Ramos (cell line): ENCODE measurements around the gene MPPED1.

Experiments
- in situ Hi-C: fragments of 300-500 bp; cut with MboI; formaldehyde crosslinking; loops from one replicate; pipeline ENCODE4 v1.14.3; 2022; ENCODE audit warnings: low sequenced_read_pairs; ENCODE audit not compliant: unreplicated experiment

Gene MPPED1

DNA sequence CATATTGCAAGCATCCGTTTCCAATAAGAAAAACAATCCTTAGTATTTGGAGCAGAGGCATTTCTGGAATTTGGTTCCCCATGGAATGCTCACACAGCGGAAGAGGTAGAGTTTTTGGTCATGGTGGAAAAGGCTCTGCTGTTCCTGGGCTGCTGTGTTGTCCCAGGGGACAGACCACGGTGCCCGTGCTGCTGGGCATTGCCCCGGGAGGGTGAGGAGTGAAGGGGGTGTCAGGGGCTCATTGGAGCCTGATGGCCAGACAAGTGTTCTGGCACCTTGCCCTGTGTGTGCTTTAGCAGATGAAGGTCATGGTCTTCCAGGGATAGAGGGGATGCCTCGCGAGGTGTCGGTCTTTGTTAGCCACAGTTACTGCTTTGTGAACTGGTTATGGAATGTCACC lies 61.2 kb downstream of the MPPED1 start:
- in situ Hi-C loops = no loop called here

DNA sequence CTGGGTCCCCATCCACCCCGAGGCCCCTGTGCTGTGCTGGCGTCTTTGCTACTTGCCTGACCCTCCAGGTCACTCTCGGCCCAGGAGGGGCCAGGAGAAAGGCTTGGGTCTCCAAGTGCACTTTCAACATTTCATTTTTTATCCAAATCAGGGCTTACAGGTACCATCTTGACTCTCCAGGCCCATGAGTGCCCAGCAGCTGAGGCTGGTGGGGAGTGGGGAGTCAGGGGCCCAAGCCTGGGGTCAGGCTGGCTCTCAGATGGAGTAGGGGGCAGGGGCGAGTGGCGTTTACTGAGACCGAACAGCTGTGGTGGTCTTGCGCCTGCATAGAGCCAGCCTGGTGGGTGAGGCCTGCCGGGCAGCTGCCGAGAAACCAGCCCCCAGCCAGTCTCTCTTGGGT lies 61.6 kb downstream of the MPPED1 start:
- in situ Hi-C loops = no loop called here

DNA sequence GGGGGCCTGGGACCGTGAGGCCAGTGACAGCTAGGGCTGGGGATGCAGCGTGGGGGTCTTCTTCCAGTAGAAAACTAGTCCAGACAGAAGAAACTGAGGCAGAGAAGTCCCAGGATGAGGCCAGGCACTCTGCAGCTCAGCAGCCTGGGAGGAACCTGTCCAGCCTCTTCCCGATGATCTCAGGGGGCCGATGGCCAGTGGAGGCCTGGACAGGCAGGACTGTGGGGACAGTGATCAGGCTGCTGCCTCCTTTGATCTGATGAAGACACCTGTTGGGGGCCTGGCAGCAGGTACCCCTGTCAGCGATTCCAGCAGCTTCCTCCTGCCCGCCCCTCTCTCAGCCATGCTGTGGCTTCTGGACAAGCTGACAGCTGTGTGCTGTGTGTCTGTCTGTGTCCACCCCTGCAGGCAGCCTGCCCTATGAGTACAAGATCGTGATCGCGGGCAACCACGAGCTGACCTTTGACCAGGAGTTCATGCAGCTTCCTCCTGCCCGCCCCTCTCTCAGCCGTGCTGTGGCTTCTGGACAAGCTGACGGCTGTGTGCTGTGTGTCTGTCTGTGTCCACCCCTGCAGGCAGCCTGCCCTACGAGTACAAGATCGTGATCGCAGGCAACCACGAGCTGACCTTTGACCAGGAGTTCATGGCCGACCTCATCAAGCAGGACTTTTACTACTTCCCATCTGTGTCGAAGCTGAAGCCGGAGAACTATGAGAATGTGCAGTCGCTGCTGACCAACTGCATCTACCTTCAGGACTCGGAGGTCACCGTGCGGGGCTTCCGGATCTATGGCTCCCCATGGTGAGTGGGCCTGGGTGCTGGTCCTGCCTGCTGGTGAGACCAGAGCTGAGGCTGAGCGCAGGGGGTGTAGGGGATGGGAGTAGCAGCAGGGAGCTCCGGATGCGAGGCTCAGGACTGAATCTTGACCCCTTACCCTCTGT lies 62.6 kb downstream of the MPPED1 start:
- in situ Hi-C loops = no loop called here

DNA sequence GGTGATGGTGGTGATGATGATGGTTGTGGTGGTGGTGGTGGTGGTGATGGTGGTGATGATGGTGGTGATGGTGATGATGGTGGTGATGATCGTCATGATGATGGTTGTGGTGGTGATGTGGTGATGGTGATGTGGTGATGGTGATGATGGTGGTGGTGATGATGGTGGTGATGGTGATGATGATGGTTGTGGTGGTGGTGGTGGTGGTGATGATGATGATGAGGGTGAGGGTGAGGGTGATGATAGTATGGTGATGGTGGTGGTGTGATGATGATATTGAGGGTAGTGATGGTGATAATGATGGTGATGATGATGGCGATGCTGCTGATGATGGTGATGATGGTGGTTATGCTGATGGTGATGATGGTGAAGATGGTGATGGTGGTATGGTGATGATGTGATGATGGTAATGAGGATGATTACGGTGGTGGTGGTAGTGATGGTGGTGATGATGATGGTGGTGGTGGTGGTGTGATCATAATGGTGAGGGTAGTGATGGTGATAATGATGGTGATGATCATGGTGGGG lies 63.8 kb downstream of the MPPED1 start:
- in situ Hi-C loops = no loop called here

DNA sequence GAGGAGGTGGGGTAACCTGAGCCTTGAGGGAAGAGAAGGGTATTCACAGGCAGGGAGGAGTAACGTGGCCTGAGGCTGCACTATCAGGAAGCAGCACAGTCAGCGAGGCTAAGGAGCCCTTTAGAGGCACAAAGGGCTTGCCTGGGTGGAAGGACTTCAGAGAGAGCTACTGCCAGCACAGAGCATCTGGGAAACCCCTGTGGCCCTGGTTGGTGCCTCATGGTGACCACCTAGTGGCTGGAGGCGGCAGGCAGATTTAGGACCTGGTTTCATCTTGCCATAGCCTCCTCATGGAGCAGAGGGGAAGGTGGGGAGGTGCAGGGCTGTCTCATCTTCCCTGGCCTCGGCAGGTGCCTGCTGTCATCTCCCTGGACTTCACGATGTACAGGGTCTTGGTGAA lies 64.5 kb downstream of the MPPED1 start:
- in situ Hi-C loops = no loop called here

DNA sequence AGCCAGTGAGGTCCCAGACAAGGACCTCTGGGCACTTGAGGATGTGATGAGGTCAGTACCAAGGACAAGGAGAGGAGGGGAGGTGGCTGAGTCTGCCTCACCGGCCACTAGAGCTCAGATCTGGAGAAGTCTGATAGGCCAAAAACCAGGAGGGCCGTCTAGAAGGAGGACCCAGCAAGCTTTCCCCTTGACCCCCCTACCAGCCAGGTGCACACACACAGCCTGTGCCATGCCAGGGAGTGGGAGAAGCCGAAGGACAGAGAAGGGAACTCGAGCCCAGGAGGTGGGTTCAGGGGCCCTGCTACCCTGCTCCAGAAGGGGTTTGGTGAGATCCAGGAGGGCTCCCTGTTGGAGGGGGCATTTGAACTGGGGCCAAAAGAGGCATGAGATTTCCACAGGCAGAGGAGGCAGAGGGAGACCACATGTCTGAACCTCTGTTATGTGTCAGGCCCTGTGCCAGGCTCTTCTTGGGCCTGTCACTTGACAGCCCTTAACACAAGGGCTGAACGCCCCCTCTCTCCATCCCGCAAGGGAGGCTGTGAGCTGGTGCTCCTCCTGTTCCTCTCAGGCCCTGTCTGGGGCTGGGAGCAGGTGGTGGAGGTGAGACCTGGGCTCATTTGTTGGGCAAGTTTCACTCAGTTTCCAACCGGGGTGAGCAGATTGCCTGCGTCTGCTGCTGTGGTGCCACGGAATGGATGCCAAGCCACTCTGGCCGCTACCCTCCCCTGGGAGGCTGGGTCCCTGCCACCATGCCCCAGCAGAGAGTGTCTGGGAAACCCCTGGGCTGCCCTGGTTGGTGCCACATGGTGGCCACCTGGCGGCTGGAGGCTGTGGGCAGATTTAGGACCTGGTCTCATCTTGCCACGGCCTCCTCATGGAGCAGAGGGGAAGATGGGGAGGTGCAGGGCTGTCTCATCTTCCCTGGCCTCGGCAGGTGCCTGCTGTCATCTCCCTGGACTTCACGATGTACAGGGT lies 65.2 kb downstream of the MPPED1 start:
- in situ Hi-C loops = no loop called here

DNA sequence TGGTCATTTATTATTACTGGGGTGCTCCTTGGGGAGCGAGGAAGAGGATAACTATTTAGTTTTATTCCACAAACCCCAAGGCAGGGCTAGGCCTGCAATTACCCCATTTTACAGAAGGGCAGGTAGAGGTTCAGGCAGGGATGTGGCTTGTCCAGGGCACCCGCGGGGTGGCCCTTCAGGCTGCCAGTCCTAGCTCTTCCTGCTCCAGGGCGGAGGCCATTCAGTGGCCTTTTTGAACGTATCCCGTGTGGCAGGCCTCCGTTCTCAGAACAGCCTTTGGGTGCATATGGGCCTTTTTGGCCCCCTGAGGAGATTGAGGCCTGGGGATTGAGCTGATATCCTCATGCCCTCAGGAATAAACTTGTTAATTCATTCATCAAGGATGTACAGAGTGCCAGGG lies 66.2 kb downstream of the MPPED1 start:
- in situ Hi-C loops = no loop called here

DNA sequence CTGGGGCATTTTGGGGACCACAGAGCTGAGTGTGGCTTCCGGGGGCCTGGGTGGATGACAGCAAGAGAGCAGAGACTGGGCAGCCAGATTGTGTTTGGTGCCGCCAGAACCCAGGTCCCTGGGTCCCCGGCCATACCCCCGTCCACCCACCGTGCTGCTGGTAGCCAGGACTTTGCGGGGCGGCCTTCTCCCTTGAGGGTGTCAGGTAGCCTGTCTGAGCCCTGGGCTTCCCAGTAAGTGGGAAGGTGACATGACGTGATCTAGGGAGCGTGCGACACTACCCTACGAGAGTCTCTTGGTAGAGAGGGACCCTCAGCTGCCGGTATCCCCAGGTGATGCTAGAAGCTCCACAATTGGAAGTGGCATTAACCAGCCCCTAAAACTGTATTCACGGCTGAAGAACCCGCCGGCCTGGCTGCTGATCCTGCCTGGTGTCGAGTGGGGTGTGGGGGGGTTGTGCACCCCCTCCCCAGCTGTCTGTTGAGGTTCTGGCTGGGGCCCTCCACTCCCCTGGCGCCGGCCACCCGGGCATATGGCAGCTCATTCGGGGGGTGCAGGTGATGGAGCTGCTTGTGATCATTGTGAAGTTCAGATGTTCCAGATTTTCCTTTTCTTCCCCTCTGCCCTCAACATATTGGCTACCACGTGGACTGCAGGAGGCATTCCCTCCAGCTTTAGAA lies 66.9 kb downstream of the MPPED1 start:
- in situ Hi-C loops = no loop called here

DNA sequence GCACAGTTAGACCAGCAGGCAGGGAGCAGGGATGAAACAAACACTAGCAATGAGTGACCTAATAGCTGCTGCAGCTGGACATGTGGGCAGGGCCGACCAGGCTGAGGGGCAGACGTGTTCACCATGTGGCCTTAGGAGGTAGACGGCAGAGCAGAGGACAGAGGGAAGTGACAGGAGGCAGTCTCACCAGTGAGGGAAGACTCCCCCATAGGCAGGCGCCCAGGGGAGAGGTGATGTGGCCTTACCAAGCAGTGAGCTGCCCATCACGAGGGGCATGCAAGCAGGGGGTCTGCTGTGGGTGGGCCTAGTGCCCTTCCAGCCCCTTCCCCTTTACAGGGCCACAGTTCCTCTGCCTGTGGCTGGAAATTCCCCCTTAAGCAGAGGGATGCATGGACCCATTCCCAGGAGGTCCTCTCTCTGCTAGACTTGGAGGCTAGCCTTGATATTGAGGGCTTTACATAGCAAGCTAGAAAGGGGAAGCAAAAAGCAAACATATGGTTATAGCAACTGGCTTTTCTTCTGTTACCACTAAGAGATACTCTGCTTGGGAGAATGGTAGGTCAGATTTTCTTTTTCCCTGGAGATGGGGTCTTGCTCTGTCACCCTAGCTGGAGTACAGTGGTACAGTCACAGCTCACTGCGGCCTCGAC lies 67.6 kb downstream of the MPPED1 start:
- in situ Hi-C loops = no loop called here

DNA sequence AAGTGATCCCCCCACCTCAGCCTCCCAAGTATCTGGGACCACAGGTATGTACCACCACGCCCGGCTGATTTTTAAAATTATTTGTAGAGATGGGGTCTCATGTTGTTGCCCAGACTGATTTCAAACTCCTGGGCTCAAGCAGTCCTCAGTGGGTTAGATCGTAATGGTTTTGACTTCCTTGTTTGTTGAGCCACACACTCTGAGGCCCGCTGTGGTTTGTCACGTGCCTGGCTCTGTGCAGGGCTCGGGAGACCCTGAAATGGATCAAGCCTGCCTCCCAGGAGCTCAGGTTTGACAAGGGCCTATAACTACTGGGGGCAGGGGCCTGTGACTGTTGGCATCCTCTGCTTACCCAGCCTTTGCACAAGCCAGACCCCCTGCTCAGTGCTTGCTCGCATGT lies 68.1 kb downstream of the MPPED1 start:
- in situ Hi-C loops = no loop called here

DNA sequence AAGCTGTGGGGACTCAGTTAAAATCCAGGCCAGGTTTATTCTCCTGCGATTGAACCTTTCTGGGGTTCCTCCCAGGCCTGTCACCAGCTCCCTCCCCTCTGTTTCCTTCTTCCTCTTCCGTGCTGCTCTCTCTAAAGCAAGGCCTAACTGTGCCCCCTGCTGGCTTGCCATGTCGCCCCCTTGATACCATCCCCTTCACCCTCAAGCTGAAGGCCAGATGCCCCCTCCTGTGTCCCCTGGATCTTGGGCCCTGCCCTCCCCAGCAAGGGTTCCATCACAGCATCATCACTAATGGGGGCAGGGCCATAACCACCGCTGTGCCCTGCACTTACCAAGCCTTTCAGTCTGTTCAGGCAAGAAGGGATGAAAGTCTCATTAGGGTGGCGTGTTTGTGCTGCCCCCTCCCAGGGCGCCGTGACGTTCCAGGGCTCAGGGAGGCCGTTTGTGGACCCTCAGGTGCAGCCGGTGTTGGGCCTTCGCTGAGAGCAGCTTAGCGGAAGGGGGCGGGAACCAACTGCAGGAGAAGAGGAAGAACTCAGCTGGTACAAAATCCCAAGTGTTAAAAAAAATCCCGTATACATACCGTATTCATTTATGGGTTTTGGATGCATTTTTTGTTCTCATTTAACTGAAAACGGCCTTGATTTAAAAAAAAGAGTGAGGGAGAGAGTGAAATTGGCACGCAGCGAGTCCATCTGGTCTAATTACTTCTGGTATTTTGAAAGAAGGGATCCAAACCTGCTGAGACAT lies 69.9 kb downstream of the MPPED1 start:
- in situ Hi-C loops = no loop called here

DNA sequence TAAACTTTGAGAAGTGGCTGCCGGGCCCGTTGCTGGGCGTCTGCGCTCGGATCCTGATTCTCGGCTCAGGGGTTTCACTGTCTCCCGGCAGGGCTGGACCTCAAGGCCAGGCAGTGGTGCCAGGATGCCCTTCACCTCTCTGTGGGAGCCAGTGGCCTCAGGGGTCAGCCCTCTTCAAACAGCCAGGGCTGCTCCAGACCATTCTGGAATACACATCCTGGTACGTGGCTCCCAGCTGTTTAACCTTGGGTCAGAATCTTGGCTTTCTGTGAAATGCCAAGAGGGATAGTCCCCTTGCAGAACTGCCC lies 70.5 kb downstream of the MPPED1 start:
- in situ Hi-C loops = no loop called here

DNA sequence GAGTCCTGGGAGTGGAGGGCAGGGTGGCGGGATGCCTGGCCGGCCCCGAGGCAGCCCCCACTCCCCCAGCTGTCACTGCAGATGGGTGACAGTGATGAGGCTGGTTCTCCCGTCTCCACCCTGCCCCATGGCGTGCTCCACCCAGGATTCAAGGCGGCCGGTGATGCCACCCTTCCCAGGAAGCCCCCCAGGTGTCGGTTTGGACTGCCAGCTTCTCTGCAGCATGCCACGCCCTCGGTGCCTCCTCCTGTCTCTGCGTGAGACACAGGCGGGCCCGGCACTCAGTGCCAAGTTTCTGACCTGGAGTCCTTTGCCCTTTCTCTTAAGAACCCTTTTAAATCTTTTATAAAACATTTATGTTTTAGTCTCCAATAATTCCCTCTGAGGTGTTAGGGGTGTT lies 71.5 kb downstream of the MPPED1 start:
- in situ Hi-C loops = no loop called here

DNA sequence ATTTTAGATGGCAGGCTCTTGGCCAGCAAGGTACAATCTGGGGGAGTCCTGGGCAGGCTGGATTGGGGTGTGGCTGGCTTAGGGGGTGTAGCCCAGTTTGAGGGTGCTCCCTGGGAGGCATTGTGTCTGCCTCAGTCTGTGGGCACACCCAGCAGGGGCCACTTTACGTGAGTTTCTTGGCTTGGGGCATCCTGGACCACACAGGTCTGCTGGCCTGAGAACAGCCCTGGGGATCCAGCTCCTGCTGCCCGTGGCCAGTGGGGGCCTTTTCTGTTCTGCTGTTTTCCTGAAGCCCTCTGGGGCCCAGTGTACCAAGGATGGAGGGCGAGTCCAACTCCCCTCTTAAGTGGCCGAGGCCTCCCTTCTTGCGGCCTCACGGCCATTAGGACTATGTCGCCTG lies 71.9 kb downstream of the MPPED1 start:
- in situ Hi-C loops = no loop called here

DNA sequence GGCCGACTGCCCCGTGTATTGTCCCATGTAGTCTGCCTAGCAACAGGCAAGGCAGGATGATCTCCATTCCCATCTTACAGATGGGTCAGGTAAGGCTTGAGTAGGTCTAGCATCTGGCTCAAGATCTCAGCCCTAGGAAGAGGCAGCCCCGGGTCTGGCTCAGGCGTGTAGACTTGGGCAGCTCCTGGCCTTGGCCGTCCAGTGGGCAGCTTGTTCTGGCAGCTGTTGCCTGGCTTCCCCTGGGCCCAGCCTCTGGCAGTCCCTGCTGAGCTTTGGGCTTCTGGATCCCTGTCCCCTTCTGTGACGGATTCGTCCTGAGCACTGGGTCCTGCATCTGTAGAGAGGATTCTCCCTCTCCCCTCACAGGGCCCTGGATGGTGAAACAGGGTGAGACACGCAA lies 72.4 kb downstream of the MPPED1 start:
- in situ Hi-C loops = no loop called here

DNA sequence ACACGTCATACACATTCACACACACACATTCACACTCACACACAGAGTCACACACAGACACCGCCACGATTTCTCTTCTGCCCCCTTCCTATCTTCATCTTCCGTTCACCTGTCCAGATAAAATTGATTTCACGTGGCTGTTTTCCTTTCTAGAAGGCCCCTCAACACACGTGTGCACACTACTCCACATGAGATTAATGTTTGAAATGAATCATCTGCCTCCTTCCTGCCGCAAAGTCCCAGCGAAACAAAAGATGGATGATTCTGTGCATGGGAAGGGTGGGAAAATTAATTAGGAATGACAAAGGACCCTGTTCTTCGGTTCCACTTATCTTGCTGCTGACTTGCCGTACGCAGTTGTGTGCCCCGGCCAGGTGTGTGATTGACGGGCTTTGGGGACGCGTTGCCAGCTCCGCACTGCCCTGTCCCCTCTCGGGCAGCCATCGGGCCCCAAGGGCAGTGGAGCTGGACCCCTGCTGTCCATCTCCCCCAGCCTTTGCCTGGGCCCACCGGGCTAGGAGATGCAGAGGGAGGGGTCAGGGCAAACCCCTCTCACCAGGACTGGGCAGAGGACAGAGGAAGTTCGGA lies 73.8 kb downstream of the MPPED1 start:
- in situ Hi-C loops = no loop called here

DNA sequence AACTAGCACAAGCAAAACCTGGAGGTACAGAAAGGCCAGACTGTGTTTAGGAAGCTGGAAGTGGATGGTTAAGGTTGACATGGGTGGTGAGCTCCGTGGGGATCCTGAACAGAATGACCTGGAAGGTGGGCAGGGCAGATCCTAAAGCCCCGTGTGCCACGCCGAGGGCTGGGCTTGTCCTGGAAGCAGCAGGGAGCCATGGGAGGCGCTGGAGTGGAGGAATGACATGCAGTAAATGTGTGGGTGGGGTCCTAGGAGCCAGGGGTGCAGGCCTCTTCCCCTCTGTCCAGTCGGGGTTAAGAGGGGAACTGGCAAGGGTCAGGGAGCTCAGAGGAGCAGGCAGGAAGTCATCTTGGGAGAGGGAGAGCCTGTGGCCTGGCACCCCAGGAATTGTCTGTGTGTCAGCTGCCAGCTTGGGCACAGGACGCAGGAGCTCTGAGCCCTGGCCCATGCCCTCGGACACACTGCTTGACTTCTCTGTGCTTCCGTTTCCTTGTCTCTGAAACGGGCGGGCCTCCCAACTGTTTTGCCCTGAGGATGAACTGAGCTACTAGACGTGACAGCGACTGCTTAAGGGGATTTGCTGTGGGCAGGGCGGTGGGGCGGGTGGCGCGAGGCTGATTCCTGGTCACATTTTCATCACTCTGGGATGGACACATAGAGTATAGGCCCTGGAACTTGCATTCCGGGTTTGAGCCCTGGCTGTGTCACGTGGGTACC lies 75.7 kb downstream of the MPPED1 start:
- in situ Hi-C loops = no loop called here
